Activated CD4-positive, alpha-beta T cell treated with anti-CD3 and anti-CD28 coated beads, Interleukin-2, amount 50 U/mL, for 1 hour (primary cell): ENCODE results near the gene ANKRD34A.
A peak's percentile ranks its signal among the peaks of the same experiment; 100 is the strongest.

ENCODE experiments used
- DNase-seq: peaks from one replicate; pipeline ENCODE4 v3.0.0-alpha.2; 2020

ANKRD34A gene

DNA sequence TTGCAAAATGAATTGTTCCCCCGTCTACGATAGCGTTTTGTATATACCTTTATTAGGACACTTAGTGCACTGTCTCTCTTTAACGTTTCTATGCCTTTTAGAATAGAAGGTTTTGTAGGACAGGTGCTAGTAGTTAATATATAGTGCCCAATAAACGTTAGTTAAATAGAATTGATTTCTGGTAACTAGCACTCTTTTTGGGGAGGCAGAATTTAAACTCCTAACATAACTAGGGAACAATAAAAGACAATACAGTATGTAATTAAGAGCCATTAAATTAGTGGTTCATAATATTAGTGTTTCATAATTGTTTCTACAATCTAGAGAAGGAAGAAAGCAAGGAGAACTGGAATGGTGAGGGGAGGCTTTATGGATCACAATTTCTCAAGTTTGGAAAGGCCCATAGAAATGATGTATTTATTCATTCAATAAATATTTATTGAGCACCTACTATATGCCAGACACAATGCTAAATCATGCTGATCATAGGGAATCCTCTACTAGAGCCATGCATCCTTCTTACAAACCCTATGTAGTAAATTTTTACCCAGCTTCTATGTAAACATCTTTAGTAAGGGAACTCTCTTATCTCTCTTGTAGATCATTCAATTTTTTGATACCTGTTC is 857 bp upstream of the ANKRD34A start:
- no peak for DNase-seq

DNA sequence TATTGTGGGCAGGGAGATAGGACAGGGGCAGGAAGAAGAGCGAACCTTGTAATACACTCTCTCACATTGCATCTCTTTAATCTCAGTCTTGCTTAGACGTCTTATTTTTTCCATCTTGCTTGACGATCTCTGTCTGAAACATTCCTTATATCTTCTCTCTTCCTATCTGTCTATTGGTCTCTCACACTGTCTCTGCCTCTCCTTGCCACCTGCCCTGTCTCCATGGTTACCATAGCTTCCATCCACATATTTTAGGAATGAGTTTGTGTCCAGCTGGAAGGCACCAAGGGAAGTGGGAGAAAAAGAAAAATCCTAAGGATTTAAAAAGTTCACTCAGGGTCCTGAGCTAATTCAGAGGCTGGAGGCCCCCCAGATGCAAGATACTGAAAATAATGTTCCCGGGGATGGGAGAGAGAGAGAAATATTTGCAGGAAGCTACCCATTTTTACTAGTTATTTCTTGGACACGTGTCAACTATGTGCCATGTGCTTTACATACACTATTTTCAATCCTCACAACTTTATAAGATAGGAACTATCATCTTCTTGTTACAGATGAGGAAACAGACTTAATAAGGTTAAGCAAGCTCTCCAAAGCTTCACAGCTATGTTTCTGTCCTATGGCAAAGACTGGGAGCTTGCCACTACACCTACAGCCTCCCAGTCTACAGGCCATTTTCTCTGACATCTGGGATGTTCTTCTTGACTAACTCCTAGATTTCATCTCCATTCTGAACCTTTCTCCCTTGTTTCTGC is 933 bp downstream of the ANKRD34A start:
- DNase-seq = no peak

DNA sequence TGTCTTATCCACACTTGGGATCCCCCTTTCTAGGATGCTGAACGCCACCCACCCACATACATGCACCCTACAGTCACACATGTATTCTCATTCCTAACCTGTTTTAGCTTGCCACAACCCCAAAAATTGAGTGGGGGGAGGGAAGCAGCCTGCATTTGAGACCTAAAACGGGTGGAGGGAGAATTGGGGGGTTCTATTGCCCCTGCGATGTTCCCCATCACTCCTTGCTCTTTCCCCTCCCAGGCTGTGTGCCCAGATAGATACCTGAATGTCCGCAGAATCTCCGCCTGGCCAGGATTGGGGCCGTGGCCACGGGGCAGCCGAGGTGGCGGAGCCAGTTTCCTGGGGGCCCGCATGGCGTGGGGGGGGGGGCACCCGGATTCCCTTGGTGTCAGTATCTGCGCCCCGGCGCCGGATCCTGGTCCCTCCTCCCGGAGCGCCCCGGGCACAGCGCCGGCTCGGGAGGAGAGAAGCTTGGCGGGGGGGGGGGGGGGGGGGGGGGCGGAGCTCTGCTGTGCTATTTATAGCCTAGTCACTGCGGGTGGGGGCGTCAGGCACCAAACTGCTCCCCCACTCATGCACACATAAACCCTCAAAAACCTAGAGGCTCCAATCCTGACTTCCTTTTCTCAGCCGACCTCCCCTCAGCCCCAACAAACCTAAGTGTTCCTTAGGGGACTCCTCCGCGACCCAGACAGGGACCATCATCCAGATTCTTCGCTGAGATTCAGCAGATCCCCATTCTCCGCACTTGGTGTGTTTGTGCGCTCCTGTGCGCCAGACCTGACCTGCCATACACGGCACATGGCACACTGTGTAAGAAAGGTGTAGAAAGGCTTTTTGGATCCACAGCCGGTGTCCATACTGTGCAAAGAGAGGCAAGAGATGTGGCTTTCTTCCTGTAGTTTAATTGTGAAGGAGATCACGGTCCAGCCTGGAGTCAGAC is 1.9 kb downstream of the ANKRD34A start:
- DNase-seq = peak; percentile 13

DNA sequence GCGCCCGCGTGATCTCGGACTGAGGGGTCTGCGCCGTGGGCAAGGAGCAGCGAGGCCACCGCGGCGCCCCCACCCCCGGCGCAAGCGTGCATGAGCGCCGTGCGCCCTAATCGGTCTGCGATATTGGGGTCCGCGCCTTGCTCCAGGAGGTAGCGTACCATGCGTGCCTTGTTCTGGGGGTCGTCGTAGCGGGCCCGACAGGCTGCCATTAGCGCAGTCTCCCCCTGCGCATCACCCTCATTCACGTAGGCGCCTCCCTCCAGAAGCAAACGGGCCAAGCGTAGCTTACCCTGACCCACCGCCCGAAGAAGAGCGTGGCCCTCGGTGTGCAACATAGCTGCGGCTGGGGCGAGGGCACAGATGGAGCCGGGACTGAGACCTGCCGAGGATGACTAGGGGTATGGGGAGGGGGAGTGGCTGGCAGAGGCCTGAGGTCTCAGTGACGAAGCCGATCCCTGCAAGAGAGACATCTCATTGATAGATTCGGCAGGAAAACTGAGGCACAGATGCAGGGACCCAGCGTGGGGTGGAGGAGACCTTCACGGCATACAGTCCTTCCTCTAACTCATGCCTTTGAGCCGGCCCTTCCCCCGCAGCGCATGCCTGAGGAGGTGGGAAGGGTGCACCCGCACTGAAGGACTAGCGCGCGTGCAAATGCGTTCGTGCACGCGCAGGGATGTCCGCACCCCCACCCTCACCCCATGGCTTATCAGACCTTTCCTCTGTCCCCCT is 2.8 kb downstream of the ANKRD34A start:
- peak; percentile 43 for DNase-seq

DNA sequence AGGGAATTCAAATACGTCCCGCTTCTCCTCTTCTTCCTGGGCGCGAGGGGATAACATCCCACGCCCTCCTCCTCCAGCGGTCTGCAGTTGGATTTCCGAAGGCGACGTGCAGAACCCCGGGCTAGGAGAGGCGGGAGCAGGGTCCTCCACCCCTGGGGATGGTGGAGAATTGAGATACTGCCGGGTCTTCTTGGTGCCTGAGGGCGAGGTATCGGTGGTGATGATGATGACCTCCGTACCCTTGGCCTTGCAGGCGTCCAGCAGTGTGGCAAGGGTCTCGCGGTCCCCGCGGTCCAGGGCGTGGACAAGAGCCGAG is 3.3 kb downstream of the ANKRD34A start:
- DNase-seq = no peak

DNA sequence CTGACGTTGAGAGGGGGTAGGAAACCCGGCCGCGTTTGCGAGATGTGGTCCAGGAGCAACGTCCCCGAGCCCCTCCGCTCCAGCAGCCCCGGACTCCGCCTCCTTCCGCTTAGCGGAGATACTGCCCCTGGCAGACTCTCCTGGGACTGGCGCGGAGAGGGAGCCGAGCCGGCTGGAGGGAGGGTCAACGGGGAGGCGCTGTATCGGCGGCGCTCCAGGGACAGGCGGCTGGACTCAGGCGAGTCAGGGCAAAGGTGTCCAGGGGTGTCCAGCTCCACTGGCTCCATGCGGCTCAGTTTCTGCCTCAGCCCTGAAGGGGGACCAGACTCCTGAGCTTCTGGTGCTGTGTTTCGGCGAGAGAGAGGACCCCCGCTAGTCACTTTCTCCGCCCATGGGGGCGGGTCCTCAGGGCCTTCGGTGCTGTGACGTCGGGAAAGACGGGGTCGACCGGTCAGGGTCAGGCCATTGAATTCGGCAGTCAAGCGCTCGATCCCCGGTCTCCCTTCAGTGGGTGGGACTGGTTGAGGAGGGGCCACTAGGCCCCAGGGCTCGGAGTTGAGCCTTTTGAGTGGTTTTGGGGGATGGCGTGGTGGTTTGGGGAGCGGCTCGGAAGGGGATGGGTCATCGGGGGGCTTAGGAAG is 3.8 kb downstream of the ANKRD34A start:
- peak; percentile 25 for DNase-seq

DNA sequence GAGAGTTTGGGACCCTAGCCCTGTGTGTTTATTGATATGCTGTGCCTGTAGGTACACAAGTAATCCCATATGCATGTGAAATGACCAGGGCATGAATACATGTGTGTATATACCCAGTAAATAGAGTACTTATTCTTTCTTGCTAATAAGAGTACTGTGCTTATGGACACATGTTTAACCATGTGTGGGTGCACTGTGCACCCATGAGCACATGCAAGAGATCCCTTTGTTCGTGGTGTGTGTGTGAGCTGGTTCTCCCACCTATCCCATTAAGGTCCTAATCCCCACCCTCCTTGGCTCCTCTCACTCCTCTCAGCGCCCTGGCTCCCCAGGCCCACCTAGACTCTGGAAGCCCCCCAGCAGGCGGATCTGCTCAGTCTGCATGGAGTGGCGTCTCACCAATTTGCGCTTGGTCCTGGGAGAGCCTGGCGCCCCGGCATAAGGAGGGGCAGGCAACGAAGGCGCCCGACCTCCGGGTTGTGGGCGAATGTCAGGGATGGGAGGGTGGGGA is 4.4 kb downstream of the ANKRD34A start:
- DNase-seq = no peak

DNA sequence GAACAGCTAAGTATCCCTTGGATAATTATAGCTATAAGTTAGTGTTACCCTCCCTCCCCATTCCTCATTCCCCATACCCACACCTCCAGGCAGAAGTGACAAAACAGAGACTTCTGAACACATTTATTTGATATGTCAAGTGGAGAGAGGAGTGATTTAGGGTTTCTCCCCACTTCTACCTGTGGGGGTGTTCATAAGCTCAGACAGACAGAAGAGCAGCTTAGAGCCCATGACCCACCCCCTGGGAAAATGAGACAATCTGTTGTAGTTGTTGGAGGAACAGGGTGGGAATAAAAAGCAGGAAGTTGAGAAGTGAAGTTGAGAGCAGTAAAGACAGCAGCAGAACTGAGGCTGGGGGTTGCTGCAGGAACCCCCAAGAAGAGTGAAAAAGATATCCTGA is 5.0 kb downstream of the ANKRD34A start:
- DNase-seq = no peak

DNA sequence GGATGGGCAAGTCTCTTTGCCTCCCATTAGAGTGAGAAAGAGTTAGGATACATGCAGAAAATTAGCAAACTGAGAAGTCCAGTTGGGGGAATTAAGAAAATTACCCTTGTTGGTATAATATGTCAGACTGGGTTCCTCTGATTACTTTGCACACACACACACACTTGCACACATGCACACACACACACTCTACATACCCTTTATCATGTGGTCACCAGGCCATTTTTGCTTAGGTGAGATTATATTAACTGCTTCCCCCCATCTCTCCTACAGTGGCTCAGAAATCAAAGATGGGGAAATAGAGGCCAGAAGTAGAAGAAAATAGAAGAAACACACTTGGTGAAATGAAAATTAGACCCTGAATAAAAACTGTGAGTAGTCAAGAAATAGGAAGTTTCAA is 5.6 kb downstream of the ANKRD34A start:
- DNase-seq = no peak

DNA sequence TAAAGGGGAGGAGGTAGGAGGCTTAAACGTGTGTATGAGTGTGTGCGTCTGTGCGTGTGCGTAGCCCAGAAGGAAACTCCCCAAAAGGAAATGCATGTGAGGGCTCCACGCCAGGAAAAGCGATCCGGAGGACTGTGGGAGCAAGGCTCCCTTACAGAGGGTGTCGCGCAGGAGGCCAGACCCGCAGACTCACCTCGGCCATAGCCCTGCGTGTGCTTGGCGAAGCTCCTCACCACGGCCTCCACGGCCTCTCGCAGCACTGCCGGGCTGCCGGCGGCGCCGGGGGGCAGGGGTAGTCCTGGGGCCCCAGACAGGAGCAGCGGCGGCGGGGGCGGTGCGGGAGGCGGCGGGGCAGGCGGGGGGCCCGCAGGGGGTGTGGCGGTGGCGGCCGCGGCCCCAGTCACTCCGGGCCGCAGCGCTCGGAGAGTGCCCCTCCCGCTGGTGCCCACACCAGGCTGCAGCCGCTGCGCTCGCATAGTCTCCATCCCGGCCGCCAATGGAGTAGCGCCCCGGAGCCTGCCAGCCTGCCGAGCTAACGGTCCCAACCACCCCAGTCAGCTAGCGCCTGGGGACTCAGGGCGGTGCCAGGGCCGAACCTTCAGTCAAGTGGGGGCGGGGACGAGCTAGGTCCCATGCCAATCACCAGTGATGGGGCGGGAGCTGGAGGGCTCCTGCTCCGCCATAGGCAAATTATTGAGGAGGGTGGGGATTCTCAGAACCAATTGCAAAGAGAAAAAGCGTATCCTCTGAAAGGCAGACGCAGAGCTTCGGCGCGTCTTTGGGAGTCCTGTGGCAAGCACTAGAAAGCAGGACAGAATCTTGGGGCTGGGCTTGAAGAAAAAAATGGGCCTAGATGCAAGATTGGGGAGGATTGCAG is 6.7 kb downstream of the ANKRD34A start, which contains the start of gene LIX1L:
TSS of gene LIX1L (minus strand) at position 575 of the 877 bp plus-strand sequence. CDS start at position 485, 90 bp downstream.
- peak; percentile 95 for DNase-seq

DNA sequence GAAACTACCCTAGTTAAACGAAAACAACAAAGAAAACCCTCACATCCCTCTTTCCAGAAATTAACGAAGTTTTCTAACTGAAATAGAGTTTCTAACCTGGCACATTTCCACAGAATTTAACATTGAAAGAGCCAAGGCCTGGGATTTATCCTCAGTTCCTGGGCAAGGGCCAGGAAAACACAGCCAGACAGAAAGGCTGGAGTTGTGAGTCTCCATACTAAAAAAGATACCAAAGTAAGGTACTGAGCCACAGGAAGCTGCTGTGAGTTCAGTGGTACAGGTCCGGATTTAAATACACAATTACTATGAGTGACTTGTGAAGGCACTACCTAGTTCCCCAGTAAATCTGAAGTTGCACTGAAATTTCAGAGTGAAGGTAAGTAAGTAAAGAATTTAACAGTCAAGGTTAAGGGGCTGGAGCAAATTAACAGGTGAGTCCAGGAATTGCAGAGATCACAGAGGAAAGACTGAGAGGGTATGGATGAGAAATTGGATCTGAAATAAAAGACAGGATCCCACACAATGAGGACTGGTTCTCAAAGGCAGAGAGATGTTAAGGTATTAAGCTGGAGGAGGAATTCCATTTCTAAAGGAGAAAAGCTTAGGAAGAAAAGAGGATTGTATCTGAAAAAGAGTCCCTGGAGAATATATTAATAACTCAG is 7.5 kb downstream of the ANKRD34A start:
- DNase-seq = no peak

DNA sequence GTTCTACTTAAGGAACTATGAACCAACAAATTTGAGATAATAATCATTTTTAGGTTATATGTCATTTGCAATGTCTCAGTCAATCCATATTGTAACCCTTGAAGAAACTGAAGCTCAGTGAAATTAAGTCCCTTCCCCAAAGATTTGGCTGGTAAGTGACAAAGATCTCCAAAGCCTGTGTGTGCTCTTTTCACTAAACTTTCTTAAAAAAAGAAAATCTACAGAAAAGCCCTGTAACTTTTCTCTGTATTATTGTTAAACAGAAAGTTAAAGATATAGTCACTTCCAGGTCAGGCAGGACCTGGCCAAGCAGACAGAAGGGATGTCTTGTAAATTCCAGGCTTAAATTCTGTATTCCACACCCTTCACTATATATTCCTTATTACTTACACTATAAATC is 8.0 kb downstream of the ANKRD34A start:
- no peak for DNase-seq

DNA sequence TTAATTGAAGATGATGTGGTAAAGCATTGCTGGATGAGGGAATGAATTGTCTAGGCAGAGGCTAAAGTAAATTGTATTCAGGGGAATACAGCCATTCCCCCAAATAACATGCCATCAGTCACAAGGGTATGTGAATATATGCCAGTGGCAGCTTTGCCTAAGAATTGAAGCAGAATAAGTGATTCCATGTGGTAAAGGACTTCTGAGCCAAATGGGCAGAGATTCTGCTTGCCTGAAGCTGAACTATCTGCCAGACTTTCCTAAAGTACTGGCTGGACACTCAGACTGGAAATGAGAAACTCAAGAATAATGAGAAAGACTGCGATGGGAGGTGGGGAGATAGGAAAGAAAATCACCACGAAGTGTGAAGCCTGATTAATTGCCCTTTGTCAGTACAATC is 8.9 kb downstream of the ANKRD34A start:
- DNase-seq = no peak

DNA sequence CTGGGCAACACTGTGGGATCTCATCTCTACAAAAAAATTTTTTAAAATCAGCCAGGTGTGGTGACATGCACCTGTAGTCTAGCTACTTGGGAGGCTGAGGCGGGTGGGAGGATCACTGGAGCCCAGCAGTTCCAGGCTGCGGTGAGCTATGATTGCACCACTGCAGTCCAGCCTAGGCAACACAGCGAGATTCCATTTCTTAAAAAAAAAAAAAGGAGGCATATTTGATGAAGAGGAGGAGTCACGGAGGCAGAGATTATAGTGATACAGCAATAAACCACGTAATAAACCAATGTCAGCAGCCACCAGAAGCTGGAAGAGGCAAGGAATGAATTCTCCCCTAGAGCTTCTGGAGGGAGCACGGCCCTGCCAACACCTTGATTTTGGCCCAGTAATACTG is 10.5 kb downstream of the ANKRD34A start:
- no peak for DNase-seq

DNA sequence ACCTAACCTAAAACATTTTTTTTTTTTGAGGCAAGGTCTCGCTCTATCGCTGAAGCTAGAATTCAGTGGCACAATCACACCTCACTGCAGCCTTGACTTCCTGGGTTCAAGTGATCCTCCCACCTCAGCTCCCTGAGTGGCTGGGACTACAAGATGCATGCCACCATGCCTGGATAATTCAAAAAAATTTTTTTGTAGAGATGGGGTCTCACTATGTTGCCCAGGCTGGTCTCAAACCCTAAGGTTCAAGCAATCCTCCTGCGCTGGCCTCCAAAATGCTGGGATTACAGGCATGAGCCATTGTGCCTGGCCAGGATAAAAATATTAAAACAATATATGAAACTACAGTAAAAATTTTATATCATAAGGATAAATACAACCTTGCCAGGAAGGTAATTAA is 11.5 kb downstream of the ANKRD34A start:
- no peak for DNase-seq

DNA sequence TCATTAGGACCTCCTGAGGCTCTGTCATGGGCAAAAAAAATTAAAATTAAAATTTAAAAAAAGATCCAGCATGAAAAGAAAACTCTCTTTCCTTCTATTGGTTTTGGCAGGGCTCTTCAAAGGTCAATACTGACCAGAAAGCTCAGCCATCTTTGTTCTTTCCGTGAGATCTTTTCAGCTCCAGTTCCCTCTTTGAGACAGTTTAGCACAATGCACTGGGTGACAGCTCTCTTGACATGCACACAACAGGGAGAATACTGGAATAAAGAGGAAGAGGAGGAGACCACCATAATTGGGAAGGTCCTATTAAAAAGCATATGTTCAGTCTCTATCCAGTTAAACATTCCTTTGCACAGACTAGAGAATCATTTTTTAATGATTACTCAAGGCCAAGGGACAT is 12.8 kb downstream of the ANKRD34A start:
- no peak for DNase-seq

DNA sequence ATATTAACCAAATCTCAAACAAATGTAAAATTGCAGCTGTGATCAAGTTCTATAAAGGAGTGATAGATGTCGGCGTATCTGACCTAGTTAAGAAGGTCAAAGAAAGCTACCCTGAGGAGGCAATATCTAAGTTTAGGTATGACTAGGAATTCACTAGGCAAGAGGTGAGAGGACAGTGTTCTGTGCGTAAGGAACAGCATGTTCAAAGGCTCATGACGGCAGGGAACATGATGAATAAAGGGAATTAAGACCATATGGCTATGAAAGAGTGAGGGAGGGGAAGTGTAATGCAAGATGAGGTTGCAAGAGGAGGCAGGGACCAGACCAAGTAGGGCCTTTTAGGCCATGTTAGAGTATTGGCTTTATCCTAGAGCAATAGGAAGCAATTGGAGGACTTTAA is 15.2 kb downstream of the ANKRD34A start:
- no peak for DNase-seq

DNA sequence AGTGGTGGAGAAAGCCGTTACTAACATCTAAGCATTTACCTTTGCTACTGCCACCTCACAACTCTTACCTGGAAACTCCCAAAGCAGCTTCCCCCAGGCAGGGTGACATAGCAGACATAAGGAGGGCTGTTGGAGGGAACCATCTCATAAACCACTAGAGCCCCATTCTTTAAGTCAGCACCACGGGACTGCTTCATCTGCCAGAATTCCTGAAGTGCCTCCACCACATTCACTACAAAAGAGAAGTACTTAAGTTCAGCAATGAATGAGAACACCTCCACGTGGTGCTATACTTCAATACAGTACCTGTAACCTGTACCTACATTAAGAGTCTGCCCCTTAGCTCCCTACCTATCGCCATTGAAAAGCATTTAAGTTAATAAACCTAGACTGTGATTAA is 16.8 kb downstream of the ANKRD34A start:
- no peak for DNase-seq

DNA sequence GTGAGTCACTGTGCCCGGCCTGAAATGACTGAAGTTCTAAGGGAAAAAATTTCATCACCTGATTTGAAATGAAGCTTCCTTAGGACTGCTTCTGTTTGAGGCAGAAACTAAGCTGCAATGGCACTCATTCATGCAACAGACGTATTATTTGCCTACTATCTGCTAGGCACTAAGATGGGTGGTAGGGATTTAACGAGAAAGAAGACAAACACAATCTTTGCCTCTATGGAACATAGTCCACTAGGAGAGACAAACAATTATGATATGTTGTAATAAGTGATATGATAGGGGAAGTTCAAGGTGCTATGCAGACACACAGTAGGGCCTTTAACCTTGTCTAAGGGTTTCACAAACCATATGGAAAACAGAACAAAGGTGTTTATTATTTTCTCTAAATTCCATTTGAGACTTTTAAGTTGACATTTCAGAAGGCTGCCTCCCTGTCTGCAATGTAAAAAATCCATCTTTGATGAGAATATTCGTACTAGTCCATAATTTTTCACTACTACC is 17.8 kb downstream of the ANKRD34A start:
- no peak for DNase-seq

DNA sequence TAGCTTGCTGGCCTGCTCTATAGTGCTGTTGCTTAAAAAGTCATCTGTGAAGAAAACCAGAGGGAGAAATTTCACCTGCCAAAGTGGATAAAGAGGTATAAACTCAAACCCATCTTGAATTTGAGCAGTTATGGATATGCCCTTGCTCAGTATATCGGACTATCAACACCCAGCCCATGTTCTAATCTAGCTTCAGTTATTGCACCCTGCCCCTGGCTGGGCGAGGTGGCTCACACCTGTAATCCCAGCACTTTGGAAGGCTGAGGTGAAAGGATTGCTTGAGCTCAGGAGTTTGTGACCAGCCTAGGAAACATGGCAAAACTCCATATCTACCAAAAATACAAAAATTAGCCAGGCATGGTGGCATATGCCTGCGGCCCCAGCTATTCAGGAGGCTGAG is 19.8 kb downstream of the ANKRD34A start:
- no peak for DNase-seq
